Psoas muscle (tissue), 8 donors: ENCODE results near the gene SEMA3G. TPM values are rescaled to one million over a fixed set of nuclear protein-coding genes. Genes with fewer than 3 reads are reported as not detected.

Experiments used
- ATAC-seq, 4 donors: fragments of 200-7000 bp; cut with Tn5 transposase; one replicate each; pipeline ENCODE4 v1.9.1; 2020; ENCODE audit warnings: moderate library complexity in 3 of 4, mild to moderate bottlenecking in 2 of 4
- DNase-seq, 2 donors: peaks; one replicate each; pipeline ENCODE4 v3.0.0-alpha.2; 2020
- H3K27ac ChIP-seq: fragments of 200-600 bp; one replicate; pipeline ENCODE4 v1.8.0; 2022
- H3K27me3 ChIP-seq, 3 donors: fragments of 200-600 bp in 1 of 3; one replicate each; pipeline versions ENCODE4 v1.6.1 to v1.8.0; 2013 to 2022; ENCODE audit warnings: low read length in 2 of 3, mild to moderate bottlenecking in 2 of 3, moderate library complexity in 1 of 3; ENCODE audit not compliant: insufficient read depth in 3 of 3
- H3K36me3 ChIP-seq, 2 donors: fragments of 200-600 bp in 1 of 2; one replicate each; pipeline versions ENCODE4 v1.6.1 to v1.8.0; 2013 to 2022; ENCODE audit warnings: low read depth in 1 of 2, mild to moderate bottlenecking in 1 of 2, moderate library complexity in 1 of 2; ENCODE audit not compliant: insufficient read depth in 1 of 2
- H3K4me1 ChIP-seq: fragments of 200-600 bp; one replicate; pipeline ENCODE4 v1.8.0; 2022
- H3K4me3 ChIP-seq: fragments of 200-600 bp; one replicate; pipeline ENCODE4 v1.8.0; 2022; ENCODE audit warnings: mild to moderate bottlenecking
- H3K9me3 ChIP-seq: fragments of 200-600 bp; one replicate; pipeline ENCODE4 v1.8.0; 2022
- WGBS, 3 donors: extraction: QIAGEN DNeasy Blood & Tissue Kit; methylation state at CpG; one replicate each; pipeline versions ENCODE4 v1.1.6 to v1.1.7; 2013; 5-methylcytosine and 5-hydroxymethylcytosine counted together
- intact Hi-C, 2 donors: fragments of 100-400 bp; cut with DNase I; formaldehyde crosslinking; loops; one replicate each; pipeline versions ENCODE4 v1.11.0 to v1.14.2; 2022
- polyA plus RNA-seq, 3 donors: library from polyadenylated mRNA; stranded (reverse); fragments of 200-250 nt; gene quantifications; one replicate each; pipeline ENCODE4 v1.2.3, GENCODE V29; 2013
- total RNA-seq, 4 donors: library from RNA; stranded (reverse); fragmentation: NEBNext Ultra II Directional in 2 of 4; extraction: Animal tissue kit (Norgen Biotek cat#: 25700) in 2 of 4; gene quantifications; one replicate each; pipeline versions ENCODE4 v1.2.1 to v1.2.4, GENCODE V29; 2021 to 2023
- TF ChIP-seq, protein P1 (sequence below): fragments of 200-600 bp; IDR thresholded peaks from one replicate; pipeline ENCODE4 v1.8.0; 2022; ENCODE audit warnings: antibody characterized with exemption
- donor health status: healthy with polysubstance abuse.
- donor health status: DM: no; HTN: no; CAD: no; lungs with moderate emphysema.
- donor health status: Bipolar disorder and iron deficiency.
- donor health status: healthy.
- donor health status: DM: yes; HTN: yes; CAD: no.
- donor health status: DM: no; HTN: no; CAD: no.
- donor health status: DM: no; HTN: no; CAD: no.
- donor health status: DM: yes; HTN: yes; CAD: no.

Gene SEMA3G
- total and polyA plus RNA-seq, 7 donors, result 6.0 to 13.8 (median 6.5) TPM

DNA sequence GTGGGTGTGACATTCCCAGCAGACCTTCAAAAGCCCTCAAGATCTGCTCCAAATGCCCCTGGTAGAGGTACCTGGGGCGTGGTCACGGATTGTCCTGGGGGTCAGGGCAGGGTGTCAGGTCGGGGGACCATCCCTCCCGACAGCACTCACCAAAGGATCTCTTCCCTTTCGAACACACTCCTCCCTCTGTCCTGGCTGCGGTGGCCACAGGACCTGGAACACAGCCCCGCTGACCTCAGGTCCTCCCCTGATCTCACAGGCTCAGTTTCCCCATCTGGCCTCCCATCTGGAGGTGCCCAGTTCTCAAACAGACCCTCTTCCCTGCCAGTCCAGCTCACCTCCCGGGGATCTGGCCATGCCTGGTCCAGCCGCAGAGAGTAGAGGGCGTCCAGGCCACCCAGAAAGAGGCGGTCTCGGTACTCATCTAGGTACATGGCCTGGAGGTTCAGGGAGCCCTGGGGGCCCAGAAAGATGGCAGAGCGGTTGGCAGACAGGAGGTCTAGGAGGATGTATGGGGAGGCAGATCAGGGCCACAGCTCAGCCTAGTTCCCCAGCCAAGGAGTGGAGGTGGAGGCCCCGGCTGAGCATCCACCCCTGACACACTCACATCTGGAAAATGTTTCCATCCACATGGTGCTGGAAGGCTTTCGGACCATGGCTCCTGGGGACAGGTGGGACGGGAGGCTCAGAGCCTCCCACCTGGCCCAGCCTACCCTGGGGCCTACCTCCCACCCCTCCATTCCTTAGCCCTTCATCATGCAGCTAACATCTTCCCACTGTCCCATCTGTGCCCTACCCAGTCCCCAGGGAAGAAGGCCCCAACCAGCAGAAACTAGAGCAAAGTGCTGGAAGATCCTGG is 2.3 kb downstream of the SEMA3G start:
- WGBS, 3 donors, result 92 to 93% (median 92%) methylated on average over 15 to 16 of the region's 16 CpGs
- ATAC-seq, result no peak
- no peak for DNase-seq
- H3K27ac ChIP-seq, result no peak overlapping the region
- TF ChIP-seq, protein P1, sequence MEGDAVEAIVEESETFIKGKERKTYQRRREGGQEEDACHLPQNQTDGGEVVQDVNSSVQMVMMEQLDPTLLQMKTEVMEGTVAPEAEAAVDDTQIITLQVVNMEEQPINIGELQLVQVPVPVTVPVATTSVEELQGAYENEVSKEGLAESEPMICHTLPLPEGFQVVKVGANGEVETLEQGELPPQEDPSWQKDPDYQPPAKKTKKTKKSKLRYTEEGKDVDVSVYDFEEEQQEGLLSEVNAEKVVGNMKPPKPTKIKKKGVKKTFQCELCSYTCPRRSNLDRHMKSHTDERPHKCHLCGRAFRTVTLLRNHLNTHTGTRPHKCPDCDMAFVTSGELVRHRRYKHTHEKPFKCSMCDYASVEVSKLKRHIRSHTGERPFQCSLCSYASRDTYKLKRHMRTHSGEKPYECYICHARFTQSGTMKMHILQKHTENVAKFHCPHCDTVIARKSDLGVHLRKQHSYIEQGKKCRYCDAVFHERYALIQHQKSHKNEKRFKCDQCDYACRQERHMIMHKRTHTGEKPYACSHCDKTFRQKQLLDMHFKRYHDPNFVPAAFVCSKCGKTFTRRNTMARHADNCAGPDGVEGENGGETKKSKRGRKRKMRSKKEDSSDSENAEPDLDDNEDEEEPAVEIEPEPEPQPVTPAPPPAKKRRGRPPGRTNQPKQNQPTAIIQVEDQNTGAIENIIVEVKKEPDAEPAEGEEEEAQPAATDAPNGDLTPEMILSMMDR, result no peak
- H3K9me3 ChIP-seq, result no peaks in the 10 kb centered on the region
- H3K4me1 ChIP-seq, result peaks cover 10% of the 10 kb centered on the region
- peak overlapping the region; percentile 27 for H3K4me3 ChIP-seq
- intact Hi-C loops, result no loop called here
- no peaks in the 10 kb centered on the region for H3K27me3 ChIP-seq
- H3K36me3 ChIP-seq, result no peaks in the 10 kb centered on the region

GRCh38 chr3:52441772-52442332 is 3.1 kb downstream of the SEMA3G start:
- WGBS, 3 donors, result 88 to 97% (median 90%) methylated on average over 13 to 18 of the region's 18 CpGs
- intact Hi-C loops, result loop anchor here in 1 of 2 donors (1.0 kb wide), 1 partner anchor 30 kb away; no protein-coding TSS in a partner anchor
- TF ChIP-seq, protein P1, result no peak
- ATAC-seq, result no peak
- H3K27me3 ChIP-seq, result no peaks in the 10 kb centered on the region
- no peak overlapping the region for H3K4me3 ChIP-seq
- no peak overlapping the region for H3K27ac ChIP-seq
- no peak for DNase-seq
- no peaks in the 10 kb centered on the region for H3K9me3 ChIP-seq
- no peaks in the 10 kb centered on the region for H3K36me3 ChIP-seq
- H3K4me1 ChIP-seq, result peaks cover 4% of the 10 kb centered on the region

- H3K4me3 ChIP-seq, result no peak overlapping the region
- intact Hi-C loops, result loop anchor here in 1 of 2 donors (1.0 kb wide), 1 partner anchor 29 kb away; no protein-coding TSS in a partner anchor
- no peak overlapping the region for H3K27ac ChIP-seq
- no peaks in the 10 kb centered on the region for H3K27me3 ChIP-seq
- H3K9me3 ChIP-seq, result no peaks in the 10 kb centered on the region
- DNase-seq (no peak), ATAC-seq (no peak)
- no peaks in the 10 kb centered on the region for H3K4me1 ChIP-seq
- 91 to 95% (median 92%) methylated on average over 23 of the region's 23 CpGs for WGBS, 3 donors
- TF ChIP-seq, protein P1, result no peak
- no peaks in the 10 kb centered on the region for H3K36me3 ChIP-seq
Observed at GRCh38 chr3:52441091-52441771, 3.7 kb downstream of the SEMA3G start.

DNA sequence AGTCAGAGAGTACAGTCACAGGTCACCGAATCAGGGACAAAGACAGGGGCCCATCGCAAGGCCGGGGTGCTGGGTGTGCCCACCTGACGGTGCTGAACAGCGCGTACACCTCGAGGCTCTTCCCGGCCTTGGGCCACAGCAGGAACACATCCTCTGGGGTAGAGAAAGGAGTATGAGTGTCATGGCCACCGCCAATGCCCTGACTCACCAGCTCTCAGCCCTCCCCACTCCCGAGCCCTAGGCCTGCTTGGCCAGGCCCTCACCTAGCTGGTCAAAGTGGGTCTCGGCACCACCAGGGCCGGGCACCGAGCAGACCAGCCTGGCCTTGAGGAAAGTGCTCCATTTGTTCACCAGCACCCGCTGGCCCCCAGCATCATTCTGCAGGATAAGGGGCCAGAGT is 4.2 kb downstream of the SEMA3G start:
- TF ChIP-seq, protein P1, result no peak
- WGBS, 3 donors, result 96 to 97% (median 96%) methylated on average over 14 of the region's 14 CpGs
- Histone ChIP-seq H3K9me3 (no peaks in the 10 kb centered on the region), H3K4me1 (no peaks in the 10 kb centered on the region), H3K36me3 (no peaks in the 10 kb centered on the region), H3K27ac (no peak overlapping the region), H3K27me3 (no peaks in the 10 kb centered on the region), H3K4me3 (no peak overlapping the region)
- no peak for ATAC-seq
- DNase-seq, result no peak
- intact Hi-C loops, result loop anchor here in 1 of 2 donors (1.0 kb wide), 1 partner anchor 28 kb away; no protein-coding TSS in a partner anchor
